Pancreas (tissue), 10 donors: Measurements from ENCODE around the gene CASZ1. TPM values are rescaled to one million over a fixed set of nuclear protein-coding genes. Genes with fewer than 3 reads are reported as not detected.
A peak's percentile ranks its signal among the peaks of the same experiment; 100 is the strongest.

Experiments used
- ATAC-seq, 4 donors: fragments of 200-7000 bp; cut with Tn5 transposase; one replicate each; pipeline versions ENCODE4 v1.8.0 to v1.9.1; 2020; ENCODE audit warnings: mild to moderate bottlenecking in 4 of 4, moderate library complexity in 4 of 4
- DNase-seq, 6 donors: peaks; one replicate each; pipeline ENCODE4 v3.0.0-alpha.2; 2020
- FAIRE-seq: peaks from 2 replicates; lab custom pipeline; 2012; peaks lifted over from hg19 to GRCh38; lab: Jason Lieb, UNC
- H3K27ac ChIP-seq, 4 donors: fragments of 200-600 bp; sonication (generic); 1 replicate in 3 of 4; 2 replicates in 1 of 4; pipeline versions ENCODE4 v1.5.0 to v1.8.0; 2020
- H3K27me3 ChIP-seq, 4 donors: fragments of 200-600 bp; one replicate each; pipeline ENCODE4 v1.8.0; 2021
- H3K36me3 ChIP-seq, 3 donors: fragments of 200-600 bp; sonication (generic) in 1 of 3; one replicate each; pipeline versions ENCODE4 v1.5.0 to v1.8.0; 2020 to 2021
- H3K4me1 ChIP-seq, 3 donors: fragments of 200-600 bp; one replicate each; pipeline ENCODE4 v1.8.0; 2021
- H3K4me3 ChIP-seq, 4 donors: fragments of 200-600 bp; sonication (generic) in 2 of 4; one replicate each; pipeline versions ENCODE4 v1.5.0 to v1.8.0; 2020 to 2021
- H3K9me3 ChIP-seq, 4 donors: fragments of 200-600 bp; one replicate each; pipeline ENCODE4 v1.8.0; 2021
- CTCF ChIP-seq, 4 donors: fragments of 200-600 bp; sonication (generic) in 3 of 4; IDR thresholded peaks; one replicate each; pipeline versions ENCODE4 v1.5.0 to v1.8.0; 2021; ENCODE audit warnings: antibody characterized with exemption in 4 of 4
- WGBS, 2 donors: extraction: QIAGEN DNeasy Blood & Tissue Kit; methylation state at CpG; one replicate each; pipeline ENCODE4 v1.1.7; 2013; 5-methylcytosine and 5-hydroxymethylcytosine counted together
- intact Hi-C, 3 donors: fragments of 100-400 bp; cut with DNase I; formaldehyde crosslinking; loops; one replicate each; pipeline versions ENCODE4 v1.11.1 to v1.14.2; 2022
- polyA plus RNA-seq, 2 donors: library from polyadenylated mRNA; stranded (reverse); fragments of 200-250 nt; gene quantifications; one replicate each; pipeline ENCODE4 v1.2.3, GENCODE V29; 2013
- total RNA-seq, 6 donors: library from RNA; stranded (reverse); fragmentation: NEBNext Ultra II Directional in 4 of 6; extraction: Animal tissue kit (Norgen Biotek cat#: 25700) in 4 of 6; gene quantifications; one replicate each; pipeline versions ENCODE4 v1.2.1 to v1.2.4, GENCODE V29; 2021 to 2023
- donor health status: healthy with polysubstance abuse.
- donor health status: DM: no; HTN: no; CAD: no; lungs with moderate emphysema.
- donor health status: DM: no; HTN: no; CAD: no.
- donor health status: control.
- donor health status: control.
- donor health status: Bipolar disorder and iron deficiency.
- donor health status: DM: yes; HTN: yes; CAD: no.
- donor health status: DM: no; HTN: no; CAD: no.
- donor health status: DM: no; HTN: no; CAD: no.
- donor health status: DM: yes; HTN: yes; CAD: no.

The CASZ1 gene
- total and polyA plus RNA-seq, 8 donors: 6.7 to 18.9 (median 13.8) TPM

GRCh38 chr1:10599194-10599861 is 197.1 kb downstream of the CASZ1 start:
- TF ChIP-seq CTCF (IDR thresholded peaks at IDR 0.05): no peak
- 25 to 28% methylated on average over 6 of the region's 6 CpGs for WGBS, 2 donors
- FAIRE-seq (no peak), DNase-seq (peak in 1 of 6 donors; percentile 29), ATAC-seq (peak; percentile 53 to 76 (median 70))
- Histone ChIP-seq H3K9me3 (no peaks in the 10 kb centered on the region), H3K36me3 (no peaks in the 10 kb centered on the region), H3K4me1 (peaks cover 10 to 11% (median 10%) of the 10 kb centered on the region in 3 donors), H3K27me3 (no peaks in the 10 kb centered on the region), H3K27ac (peak overlapping the region in 2 of 4 donors; percentile 17 to 44), H3K4me3 (no peak overlapping the region)
- intact Hi-C loops: no loop called here

GRCh38 chr1:10598389-10598702 is 198.1 kb downstream of the CASZ1 start:
- no peak for FAIRE-seq
- DNase-seq: no peak
- H3K4me1 ChIP-seq: peaks cover 10 to 11% (median 10%) of the 10 kb centered on the region in 3 donors

GRCh38 chr1:10597492-10598388 is 198.7 kb downstream of the CASZ1 start:
- peaks cover 10 to 11% (median 10%) of the 10 kb centered on the region in 3 donors for H3K4me1 ChIP-seq
- no peak overlapping the region for H3K4me3 ChIP-seq
- FAIRE-seq (no peak), DNase-seq (no peak), ATAC-seq (no peak)
- H3K27me3 ChIP-seq: no peaks in the 10 kb centered on the region
- intact Hi-C loops: no loop called here
- no peak for TF ChIP-seq CTCF (IDR thresholded peaks at IDR 0.05)
- WGBS, 2 donors: 93 to 94% methylated on average over 13 of the region's 13 CpGs
- no peak overlapping the region for H3K27ac ChIP-seq
- H3K9me3 ChIP-seq: no peaks in the 10 kb centered on the region
- no peaks in the 10 kb centered on the region for H3K36me3 ChIP-seq

More at GRCh38 chr1:10598389-10598702, 198.1 kb downstream of the CASZ1 start:
- intact Hi-C loops: no loop called here
- Histone ChIP-seq H3K27ac (no peak overlapping the region), H3K9me3 (no peaks in the 10 kb centered on the region), H3K27me3 (no peaks in the 10 kb centered on the region), H3K4me3 (no peak overlapping the region), H3K36me3 (no peaks in the 10 kb centered on the region)
- TF ChIP-seq CTCF (IDR thresholded peaks at IDR 0.05): no peak
- ATAC-seq: peak in 2 of 4 donors; percentile 15 to 41
- 83 to 89% methylated on average over 6 of the region's 6 CpGs for WGBS, 2 donors

- no peak overlapping the region for H3K27ac ChIP-seq
- H3K27me3 ChIP-seq: no peaks in the 10 kb centered on the region
- no peaks in the 10 kb centered on the region for H3K9me3 ChIP-seq
- FAIRE-seq (no peak), ATAC-seq (no peak), DNase-seq (no peak)
- no peak for TF ChIP-seq CTCF (IDR thresholded peaks at IDR 0.05)
- H3K4me3 ChIP-seq: no peak overlapping the region
- no peaks in the 10 kb centered on the region for H3K36me3 ChIP-seq
- 88 to 89% methylated on average over 6 of the region's 6 CpGs for WGBS, 2 donors
- intact Hi-C loops: no loop called here
- peaks cover 10 to 16% (median 11%) of the 10 kb centered on the region in 3 donors for H3K4me1 ChIP-seq
These were observed 199.7 kb downstream of the CASZ1 start for GRCh38 chr1:10596780-10597179.
